Cerebellar nuclear complex (tissue), 1 donor: ENCODE results near the gene AMN.

Source experiments
- DNase-seq, 2 experiments: peaks; one replicate each; lab custom pipeline; 2025; lab: John Stamatoyannopoulos, UW

The AMN gene

DNA sequence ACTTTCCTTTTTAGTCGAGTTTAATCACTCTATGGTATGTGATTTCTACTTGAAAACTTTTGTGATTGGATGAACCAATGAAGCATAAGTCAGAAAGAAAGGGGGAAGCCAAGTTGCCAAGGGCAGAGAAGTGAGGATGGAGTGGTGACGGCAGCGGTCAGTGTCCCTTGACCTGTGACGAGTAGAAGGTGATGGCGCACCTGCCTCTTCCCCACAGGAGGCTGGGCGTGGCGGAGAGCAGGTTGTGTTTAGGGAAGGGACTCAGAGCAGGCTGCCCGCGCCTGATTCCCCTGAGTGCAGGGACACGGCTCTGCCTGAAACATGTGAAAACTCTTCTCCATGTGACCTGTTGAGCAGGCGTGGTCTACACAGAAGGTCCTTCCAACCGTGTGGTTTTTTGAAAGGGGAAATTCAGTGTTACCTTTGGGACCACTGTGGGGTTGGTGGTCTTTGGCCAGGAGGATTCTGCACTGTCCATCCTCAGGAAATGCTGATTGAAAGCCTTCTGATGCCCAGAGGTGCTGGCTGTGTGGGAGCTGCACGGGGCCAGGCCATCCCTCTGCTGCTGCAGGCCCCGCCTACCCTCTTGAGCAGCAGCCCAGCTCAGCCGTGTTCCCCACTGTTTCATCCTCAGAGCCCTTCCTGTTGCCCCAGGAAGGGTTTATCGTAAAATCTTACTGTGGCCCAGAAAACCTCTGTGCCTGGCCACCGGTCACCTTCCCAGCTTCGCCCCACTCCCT is 23.5 kb upstream of the AMN start:
- no peak for DNase-seq

DNA sequence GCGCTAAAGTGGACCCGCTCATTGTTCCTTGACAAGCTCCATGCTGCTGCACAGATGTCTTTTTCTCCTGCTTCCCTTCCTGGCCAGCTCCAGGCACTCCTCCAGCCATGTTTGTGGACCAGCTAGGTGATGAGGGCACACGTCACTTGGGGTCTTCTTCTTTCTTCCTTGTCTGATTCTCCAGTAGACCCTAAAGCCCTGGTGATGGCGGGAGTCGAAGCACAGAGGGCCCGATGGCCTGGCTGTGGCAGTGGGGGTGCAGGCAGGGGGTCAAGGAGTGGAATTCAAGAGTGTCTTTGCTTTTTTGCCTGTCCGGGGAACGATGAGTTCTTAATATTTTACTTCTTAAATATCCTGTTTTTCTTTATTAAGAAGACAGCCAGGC is 23.0 kb upstream of the AMN start:
- no peak for DNase-seq

DNA sequence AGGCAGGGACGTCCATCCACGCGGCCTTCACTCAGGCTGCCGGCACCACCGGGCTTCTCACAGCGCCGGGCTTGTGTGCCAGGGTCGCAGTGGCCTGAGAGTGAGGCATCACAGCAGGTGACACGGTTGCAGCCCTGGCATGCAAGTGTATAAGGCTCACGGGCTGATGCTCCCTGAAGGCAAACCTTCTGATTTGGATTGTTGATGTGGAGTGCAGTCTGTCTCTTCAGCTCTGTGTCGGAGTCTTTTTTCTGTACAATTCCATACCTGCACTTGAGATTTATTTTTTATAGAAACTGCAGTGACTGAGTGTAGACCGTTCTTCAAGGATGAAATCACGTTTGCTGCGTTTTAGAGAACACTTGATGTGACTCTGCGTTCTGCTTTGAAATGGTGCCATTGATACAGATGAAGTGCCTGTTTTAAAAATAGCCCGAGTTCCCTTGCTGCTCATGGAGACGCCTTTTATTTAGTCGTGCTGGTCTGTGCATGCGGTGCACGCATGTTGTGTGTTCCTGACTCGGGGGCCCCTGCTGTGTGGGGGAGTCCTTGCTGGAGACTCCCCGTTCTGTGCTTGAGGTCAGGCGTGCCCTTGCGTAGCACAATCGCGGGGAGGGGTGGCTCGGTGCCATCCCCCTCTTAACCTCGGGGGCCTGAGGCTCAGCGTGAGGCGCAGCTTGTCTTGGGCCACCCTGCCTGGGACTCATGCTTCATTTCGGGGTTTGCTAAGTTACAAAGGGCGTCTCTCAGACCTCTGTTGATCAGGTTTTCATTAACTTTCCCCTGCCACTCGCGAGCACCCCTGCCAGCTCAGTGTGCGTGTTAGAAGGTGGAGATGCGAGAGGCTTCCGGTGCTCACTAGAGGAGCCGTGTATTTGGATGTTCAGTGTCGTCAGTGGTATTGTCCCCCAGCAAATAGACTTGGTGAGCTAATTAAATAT is 21.6 kb upstream of the AMN start:
- no peak for DNase-seq

DNA sequence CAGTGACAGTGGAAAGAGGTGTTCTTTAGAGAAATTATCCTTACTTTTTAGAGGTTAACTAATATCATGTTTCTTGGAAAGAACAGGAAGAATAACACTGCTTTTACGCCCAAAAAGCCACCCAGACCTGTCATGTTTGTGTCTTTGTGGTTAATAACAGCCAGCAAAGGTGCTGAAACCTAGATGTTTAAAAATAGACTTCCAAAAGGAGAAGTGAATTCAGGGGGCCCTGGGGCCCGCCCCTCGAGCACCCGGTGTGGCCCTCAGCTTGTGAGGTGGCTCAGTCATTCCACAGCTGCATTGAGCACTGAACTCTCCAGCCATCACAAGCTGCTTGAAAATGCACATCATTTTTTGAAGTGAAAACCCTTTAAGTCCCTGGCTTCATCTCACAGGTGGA is 20.8 kb upstream of the AMN start:
- DNase-seq = no peak

DNA sequence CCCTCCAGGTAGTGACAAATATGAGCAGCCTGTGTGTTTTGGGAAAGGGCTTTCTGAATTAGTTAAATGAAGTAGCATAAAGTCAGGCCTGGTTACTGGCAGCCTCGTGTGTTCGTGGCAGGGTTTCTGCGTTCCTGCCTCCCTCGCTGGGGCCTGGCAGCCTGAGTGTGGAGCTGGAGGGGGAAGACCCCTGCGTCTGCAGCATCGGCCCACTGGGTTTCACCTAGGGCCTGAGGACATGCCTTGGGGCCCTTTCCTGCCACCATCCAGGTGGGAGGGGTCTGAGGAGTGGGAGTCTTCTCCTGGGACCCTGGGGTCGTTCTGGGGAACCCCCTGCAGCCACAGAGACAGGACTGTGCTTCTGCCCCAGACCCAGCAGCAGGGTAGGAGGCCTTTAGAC is 20.4 kb upstream of the AMN start:
- DNase-seq = no peak

DNA sequence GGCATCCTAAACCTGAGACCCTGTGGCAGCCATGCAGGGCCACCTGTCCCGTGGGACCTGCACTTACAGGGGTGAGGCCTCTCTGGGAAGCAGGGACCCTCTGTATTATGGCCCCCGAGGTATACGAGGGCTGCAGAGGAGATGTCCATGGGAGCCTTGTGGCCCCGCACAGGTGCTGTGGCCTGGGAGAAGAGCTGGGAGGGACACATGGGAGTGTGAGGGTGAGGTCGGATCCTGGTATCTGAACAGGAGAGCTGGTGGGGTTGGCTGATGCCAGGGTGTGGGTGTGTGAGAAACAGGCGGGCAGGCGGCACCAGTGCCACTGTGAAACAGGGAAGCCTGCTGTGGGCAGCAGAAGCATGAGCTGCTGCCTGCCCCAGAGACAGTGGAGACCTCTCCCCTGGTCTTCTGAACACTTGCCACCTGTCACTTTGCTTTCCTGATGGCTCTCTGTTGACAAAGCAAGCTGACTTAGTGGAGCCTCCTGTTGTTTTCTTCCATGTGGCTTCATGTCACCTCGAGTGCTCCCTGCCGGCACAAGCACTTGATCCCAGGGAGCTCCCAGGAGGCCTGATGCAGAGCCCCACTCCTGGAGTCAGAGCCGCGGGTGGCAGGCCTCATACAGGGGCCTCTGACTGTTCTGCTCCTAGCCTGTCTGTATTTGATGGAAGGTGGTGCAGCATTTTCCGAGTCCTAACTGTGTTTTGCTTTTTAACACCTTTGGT is 19.8 kb upstream of the AMN start:
- no peak for DNase-seq

DNA sequence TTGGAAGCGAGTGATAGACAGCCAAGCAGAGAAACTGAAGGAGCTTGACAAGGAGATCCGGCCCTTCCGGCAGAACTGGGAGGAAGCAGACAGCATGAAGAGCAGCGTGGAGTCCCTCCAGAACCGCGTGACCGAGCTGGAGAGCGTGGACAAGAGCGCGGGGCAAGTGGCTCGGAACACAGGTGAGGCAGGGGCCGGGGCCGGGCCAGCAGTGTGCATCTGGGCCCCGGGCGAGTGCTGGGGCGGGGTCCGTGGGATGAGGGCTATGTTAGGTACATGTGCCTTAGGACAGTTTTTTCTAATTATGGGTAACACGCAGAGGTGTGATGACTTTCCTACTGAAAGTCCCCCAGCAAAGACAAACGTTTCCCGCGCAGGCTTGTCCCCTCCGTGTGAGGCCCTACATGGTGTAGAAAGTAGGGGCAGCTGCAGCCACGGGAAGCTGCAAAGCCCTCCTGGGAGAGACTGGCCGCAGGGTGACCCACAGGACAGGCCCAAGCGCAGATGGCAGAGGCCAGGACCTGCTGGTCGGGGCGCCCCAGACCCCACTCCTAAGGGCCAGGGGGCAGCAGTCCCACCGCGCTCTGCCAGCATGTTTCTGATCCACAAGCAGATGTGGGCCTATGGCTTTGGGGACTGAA is 19.1 kb upstream of the AMN start:
- no peak for DNase-seq

DNA sequence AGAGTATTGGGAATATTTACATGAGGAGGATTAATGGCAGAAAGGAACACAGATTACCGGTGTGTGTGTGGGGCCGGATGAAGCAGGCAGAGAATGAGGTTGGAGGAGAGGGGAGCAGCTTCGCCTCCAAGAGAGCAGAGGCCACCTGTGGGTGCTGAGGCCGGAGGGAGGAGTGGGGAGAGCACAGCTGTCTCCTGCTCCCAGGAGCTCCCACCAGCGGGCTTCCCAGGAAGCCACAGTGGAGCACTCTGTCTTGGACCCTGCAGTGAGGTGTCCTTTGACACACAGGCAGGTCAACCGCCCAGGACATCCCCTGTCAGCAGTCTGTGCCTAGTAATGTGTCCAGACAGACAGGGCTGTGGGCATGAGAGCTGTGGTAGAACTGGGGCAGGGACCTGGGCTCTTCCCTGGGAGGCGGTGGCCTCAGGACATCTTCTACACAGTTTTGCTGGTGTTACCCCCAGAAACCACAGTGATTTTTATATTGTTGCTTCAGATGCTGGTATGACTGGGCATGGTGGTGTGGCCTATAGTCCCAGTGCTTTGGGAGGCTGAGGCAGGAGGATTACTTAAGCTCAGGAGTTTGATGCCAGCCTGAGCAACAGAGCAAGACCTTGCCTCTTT is 18.5 kb upstream of the AMN start:
- DNase-seq = no peak

DNA sequence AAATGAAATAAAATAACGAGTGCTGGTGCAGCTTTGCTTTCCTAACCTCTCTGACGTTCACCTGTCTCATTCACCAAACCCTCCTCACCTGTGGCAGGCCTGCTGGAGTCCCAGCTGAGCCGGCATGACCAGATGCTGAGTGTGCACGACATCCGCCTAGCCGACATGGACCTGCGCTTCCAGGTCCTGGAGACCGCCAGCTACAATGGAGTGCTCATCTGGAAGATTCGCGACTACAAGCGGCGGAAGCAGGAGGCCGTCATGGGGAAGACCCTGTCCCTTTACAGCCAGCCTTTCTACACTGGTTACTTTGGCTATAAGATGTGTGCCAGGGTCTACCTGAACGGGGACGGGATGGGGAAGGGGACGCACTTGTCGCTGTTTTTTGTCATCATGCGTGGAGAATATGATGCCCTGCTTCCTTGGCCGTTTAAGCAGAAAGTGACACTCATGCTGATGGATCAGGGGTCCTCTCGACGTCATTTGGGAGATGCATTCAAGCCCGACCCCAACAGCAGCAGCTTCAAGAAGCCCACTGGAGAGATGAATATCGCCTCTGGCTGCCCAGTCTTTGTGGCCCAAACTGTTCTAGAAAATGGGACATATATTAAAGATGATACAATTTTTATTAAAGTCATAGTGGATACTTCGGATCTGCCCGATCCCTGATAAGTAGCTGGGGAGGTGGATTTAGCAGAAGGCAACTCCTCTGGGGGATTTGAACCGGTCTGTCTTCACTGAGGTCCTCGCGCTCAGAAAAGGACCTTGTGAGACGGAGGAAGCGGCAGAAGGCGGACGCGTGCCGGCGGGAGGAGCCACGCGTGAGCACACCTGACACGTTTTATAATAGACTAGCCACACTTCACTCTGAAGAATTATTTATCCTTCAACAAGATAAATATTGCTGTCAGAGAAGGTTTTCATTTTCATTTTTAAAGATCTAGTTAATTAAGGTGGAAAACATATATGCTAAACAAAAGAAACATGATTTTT is 17.1 kb upstream of the AMN start:
- no peak for DNase-seq

DNA sequence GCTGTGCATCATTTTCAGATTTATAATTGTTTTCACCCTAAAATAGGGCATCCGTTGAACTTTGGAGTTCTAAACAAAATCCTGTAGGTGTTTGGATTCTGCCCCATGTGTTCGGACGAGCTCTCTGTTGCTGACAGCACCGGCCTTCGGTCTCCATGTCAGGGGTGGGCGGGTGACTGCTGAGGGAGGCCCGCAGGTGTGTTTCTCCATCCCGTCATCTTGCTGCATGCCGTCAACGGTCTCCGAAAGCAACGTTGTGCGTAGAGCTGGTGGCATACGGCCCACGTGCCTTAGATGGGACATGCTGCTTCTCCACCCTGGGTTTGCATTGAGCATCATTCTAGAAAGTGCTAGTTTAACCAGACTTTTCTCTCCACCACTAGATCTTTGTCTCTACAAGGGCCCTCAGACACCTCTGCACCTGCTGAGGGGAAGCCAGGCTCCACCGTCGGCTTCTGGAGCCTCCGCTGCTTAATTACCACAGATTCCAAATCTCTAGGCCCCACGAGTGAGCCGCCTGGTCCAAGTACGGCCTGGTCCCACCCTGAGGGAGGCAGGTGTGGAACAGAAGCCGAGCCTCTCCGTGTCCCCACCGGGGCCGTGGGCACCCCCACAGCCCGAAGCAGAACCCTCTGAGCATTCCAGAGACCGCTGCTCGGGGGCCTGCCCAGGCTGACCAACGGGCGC is 15.7 kb upstream of the AMN start:
- DNase-seq = no peak

DNA sequence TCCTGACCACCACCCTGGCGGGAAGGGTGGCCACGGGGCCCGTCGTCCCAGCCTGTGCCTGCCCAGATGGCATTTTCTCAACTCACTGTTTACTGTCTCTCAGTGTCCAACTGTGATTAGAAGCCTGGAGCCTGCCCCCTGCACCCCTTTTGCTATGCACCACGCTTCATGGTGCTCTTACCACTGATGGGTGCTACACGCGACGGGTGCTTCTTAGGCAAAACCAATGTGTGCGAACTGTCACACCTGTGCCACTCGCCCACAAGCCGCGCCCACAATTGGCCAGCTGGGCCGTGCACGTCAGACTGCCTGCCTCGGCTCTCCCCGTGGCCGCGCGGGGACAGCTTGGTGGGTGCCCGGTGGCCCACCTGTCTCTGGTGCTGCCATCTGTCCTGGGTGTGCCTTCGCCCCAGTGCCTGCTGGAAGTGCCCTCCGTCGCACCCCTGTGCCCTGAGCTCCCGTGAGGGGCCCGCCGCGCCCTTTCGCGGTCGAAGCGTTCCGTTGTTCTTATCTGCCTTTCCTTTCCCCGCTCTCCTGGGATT is 15.1 kb upstream of the AMN start:
- no peak for DNase-seq

DNA sequence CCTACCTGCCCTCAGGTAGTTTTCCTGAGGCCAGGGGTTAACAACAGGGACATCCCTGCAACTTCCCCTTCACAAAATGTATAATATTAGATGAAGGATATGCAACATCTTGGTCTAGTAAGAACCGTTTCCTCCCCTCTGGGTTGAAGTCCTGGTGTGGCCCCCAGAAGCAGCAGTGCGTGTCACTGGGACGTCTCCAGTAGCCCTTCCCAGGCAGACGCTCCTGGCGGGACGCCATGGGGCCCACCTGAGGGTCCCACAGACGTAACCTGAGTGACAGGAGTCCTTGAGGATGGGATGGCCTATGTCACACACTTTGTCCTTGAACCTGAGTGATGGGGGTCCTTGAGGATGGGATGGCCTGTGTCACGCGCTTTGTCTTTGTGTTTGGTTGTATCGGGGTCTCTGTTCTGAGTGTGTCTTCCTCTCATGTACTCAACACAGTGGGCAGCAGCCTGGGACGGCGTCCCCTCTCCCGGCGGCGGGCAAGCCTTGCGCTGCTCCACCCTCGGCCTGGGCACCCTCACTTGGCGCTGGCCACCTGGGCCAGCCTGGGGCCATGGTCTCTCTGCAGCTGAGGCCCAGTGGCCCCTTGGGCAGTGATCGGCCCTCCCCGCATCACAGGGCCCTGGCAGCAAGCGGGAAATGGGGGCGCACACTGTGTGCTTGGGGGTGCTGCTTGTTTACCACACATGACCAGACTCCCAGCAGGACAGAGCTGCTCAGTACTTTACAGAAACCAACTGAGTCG is 14.3 kb upstream of the AMN start:
- DNase-seq = no peak

DNA sequence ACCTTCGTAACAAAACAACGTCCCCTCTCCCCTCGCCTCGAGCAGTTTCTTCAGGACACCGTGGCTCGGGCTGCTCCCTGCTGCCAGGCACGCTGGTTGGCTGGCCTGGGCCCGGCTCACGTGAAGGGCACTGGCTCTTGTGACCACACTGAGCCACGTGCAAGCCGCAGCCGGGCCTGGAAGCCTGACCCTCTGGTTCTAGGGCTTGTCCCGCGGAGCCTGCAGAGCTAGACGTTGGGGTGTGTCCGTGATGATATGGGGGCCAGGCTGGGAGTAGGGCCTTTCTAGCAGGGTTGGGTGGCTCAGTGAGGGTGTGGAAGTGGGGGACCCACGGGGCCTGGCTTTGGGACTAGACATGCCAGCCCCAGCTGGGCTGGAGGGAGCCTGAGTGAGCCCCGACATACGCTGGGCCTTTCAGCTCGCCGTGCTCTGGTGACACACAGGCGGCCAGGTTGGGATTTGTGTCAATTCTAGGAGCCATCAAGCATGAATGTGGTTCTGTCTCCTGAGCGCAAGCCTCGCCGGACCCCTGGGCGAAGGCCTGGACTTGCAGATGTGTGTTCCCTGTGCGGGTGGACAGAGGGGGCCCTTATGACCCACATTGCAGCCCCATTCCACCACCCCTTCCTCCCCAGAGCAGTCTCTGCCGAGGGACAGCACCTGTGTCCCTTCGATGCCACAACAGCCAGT is 13.6 kb upstream of the AMN start:
- no peak for DNase-seq

DNA sequence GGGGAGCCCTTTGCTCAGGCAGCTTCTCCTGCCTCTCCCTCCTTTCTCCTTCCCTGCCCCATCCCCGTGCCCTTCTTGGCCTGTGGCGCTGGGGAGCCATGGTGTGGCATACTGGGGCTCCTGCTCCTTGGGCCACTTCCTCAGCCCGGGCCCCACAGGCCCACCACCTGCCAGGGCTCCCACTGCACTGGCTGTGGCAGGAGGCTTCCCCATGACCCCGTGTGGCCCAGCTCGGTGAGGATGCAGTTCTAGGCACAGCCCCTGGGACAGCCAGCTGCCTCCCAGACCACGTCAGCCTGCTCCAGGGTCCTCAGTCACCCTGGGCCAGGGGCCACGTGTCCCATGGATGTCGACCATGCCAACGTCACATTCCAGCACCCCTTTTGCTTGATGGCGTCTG is 13.0 kb upstream of the AMN start:
- no peak for DNase-seq

DNA sequence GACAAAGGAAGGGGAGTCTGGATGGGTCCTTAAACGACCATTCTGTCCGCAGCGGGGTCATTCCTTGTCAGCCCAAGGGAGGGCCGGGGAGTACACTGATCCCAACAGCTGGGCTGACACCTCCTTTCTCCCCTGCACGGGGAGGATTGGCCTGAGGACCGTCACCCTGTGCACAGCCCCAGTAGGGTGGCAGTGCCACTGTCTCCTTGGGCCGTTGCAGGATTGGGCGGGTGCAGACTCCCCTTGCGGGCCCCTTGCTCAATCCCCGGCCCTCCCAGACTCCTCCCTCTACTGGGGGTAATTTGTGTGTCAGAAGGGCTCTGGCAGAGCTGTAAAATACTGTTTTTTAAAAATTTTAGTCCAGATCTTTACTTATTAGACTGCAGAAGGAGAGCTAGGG is 12.6 kb upstream of the AMN start:
- no peak for DNase-seq

DNA sequence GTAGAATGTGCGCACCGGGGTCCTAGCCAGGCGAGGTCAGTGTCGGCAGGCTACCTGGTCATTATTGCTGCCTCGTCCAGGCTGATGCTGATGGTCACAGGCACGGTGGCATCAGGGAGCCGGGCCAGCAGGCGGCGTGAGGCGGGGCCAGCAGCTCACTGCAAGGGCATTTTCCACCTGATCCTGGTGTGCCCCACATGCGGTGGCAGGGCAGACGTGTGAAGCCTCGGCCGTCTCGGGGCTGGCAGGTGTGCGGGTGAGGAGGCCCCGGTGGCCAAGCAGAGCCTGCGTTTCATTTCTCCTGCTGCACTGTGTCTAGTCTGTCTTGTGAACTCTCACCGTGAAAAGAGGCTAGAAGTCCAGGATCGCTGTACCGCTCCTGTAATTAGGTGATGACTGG is 12.0 kb upstream of the AMN start:
- no peak for DNase-seq

DNA sequence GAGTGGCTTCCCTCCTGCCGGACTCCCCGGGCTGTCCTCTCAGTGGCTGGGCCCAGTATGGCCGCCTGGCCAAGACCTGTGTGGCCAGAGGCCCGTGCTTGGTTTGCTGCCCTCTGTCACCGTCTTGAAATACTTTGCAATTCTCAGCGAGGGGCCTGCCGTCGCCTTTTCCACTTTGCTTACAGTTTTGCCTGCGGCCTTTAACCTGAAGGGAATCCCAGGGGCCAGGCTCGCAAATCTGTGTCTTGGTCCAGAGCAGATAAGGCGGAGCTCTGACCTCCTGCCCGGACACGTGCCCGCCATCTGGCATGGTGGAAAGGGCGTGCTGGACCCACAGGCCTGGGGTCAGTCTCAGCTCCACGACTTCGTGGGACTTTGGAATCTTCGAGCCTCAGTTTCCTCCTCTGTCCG is 10.9 kb upstream of the AMN start:
- no peak for DNase-seq
